ENCODE measurements around the gene MRTFA. TPM values are rescaled to one million over a fixed set of nuclear protein-coding genes. Genes with fewer than 3 reads are reported as not detected.
"Not testable (repeated sequence)": the region's sequence is repeated elsewhere in the genome, so short reads cannot be mapped to it uniquely, and the experiment has no call there.

MRTFA gene
- total RNA-seq, 1 donor from 2014 or later = 49.8 TPM

DNA sequence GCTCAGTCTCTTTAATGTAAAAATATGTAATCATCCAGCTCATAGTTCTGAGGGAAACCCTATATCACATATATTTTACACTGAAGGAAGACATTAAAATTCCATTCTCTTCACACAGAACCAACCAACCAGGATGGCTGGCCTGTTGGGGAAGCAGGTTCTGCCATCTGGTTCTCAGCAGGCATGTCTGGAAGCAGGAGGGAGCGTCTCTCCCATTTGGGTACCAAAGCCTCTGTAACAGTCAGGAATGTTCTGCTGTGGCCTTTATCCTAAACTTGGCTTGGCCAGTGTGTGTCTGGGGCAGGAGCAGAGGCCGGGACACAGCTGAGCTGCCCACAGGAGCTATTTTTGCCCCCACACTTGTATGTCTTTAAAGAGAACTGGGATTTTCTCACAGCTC lies 236.9 kb downstream of the MRTFA start:
- DNase-seq (ENCODE audit: low spot score) = no peak

DNA sequence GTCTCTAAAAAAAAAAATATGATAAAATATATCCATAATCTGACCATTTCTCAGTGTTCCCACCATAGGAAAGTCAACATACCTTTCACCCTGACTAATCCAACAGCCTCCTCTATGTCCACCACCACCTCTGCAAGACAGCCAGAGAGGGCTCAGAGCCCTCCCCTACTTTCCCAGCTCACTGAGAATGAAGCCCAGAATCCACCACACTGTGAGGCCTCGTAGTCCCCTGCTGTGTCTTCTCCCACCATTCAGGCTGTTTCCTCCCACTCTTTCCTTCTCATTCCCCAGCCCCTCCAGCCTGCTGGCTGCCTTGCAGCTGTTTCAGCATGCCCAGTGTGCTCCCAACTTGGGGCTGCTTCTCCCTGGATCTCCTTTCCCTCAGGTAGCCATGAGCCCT lies 239.1 kb downstream of the MRTFA start:
- DNase-seq (ENCODE audit: low spot score) = no peak

DNA sequence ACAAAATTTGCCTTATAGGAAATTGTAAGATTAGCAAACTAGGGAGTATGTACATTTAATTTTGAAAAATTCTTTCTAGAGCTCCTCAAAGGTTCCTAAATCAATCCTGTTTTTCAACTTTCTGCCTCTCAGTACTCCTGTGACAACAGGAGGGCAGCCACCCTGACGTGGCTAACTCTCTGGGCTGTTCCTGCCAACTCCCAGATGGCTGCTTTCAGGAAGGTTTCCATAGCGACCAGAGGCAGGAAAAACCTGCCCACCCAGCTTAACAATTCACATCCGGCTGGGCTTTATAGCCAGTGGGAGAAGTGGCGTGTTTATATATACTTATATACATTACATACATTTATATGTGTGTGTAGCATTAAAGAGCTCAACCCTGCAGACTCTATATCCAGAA lies 239.6 kb downstream of the MRTFA start:
- DNase-seq (ENCODE audit: low spot score) = no peak

DNA sequence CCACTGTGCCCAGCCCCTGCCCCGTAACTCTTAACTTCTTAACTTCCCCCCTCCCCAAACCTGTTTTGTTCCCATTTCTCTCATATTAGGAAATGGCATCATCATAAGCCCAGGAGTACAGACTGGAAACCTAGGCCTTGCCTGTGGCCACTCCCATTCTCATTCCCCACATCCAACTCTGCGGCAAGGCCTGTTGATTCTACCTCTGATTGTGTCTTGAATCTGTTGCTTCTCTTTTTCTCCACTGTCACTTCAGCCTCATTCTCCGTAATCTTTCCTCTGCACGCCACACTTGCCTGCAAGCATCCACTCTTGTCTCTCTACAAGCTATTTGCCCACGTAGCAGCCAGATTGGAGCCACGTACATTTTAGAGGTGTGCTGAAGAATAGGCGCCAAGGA lies 240.9 kb downstream of the MRTFA start:
- DNase-seq (ENCODE audit: low spot score) = no peak

DNA sequence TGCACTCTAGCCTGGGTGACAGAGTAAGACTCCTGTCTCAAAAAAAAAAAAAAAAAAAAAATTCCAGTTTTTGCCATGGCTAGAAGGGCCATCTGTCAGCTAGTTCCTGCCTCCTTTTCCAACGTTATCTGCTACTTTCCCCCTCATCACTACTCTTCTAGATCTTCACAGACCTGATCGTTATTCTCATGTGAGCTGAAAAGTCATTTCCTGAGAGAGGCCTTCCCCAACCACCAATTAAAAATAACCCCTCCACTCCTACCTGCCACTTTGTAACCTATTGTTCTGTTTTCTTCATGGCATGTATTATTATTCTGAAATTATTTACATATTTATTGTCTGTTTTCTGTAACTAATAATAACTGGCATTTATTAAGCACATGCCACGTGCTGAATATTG lies 241.9 kb downstream of the MRTFA start:
- DNase-seq (ENCODE audit: low spot score) = no peak

DNA sequence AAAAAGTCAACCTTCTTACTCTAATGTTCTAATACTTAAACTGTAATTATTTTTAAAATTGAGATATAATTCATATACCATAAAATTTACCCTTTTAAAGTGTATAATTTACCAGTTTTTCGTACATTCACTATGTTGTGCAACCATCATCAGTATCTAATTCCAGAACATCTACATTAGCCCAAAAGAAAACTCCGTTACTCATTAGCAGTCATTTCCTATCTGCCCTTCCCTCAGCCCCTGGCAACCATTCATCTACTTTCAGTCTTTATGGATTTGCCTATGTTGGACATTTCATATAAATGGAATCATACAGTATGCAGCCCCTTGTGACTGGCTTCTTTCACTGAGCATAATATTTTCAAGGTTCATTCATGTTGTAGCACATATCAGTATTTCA lies 243.9 kb downstream of the MRTFA start:
- DNase-seq (ENCODE audit: low spot score) = no peak

DNA sequence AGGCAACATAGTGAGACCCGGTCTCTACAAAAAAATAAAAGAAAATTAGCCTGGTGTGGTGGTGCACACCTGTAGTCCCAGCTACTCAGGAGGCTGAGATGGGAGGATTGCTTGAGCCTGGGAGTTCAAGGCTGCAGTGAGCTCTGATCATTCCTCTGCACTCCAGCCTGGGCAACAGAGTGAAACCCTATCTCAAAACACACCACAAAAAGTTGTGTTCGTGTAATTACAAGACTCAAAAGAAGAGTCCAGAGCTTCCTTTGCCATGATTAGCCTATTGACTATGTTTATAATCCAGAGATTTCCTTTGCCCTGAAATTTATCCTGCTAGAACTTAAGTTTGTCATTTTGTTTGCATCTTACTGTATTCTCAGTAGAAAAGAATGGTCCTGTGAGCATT lies 245.1 kb downstream of the MRTFA start:
- DNase-seq (ENCODE audit: low spot score) = no peak

DNA sequence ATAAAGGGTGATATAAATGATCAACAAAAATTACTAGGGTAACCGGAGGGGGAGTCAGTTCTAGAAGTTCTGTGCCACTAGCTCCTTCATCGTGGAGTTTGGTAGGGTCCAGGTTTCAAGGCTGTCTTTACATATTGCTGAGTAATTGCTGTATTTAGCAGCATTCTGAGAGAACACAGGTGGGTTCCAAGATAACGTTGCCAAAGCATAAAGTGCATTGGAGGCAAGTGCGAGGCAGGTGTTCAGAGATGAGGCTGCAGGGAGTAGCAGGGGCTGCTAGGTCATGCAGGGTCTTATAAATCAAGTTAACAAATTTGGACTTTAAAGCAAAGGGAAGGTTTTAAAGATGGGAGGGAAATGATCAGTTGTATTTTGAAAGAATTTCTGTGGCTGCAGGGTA lies 248.3 kb downstream of the MRTFA start:
- DNase-seq (ENCODE audit: low spot score) = no peak

DNA sequence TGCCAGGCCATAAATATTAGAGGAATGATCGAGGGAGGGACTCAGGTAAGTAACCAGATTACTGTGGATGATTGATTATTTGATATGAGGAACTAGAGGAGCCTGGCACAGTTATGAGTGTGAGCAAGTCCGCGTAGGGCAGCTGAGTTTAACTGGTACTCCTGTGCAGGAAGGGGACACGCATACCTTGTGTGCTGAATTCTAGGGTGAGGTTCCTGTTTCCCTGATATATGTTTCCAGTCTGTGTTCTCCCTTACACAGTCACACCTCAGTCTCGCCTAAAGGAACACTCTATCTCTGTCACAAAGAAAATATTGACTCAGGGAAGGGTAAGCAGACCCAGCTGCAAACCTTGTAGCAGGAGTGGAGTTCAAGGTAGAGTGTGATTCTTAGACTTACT lies 248.8 kb downstream of the MRTFA start:
- no peak for DNase-seq (ENCODE audit: low spot score)

DNA sequence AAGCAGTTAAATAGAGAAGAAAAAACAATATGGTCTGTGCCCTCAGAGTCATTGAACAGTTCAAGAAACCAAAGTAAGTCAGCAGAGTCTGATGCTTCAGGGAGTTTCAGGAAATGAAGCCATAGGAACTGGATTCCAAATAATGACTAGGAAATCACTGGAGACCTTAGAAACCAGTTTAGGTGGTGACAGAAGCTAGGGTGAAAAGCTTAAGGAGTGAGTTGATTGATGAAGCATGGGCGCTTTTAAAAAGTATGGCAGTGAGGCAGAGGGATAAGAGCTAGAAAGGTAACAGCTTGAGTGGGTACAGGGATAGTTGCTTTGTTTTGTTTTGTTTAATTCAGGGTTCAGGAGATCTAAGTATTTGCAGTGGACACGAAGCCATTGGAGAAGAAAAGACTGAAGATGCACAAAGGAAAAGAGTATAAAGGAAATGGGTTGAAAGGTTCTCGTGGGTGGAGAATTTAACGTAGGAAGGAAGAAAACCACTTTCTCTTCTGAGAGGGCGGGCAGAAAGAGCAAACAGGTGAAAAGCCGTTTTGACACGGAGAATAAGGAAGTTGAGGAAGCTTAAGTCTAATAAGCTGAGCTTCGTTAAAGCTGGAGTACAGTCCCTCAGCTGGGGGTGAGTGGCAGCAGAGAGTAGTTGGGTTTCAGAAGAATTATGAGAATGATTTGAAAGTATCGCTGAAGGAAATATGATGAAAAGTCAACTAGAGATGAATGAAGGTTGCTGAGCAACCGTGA lies 251.3 kb downstream of the MRTFA start:
- no peak for DNase-seq (ENCODE audit: low spot score)

DNA sequence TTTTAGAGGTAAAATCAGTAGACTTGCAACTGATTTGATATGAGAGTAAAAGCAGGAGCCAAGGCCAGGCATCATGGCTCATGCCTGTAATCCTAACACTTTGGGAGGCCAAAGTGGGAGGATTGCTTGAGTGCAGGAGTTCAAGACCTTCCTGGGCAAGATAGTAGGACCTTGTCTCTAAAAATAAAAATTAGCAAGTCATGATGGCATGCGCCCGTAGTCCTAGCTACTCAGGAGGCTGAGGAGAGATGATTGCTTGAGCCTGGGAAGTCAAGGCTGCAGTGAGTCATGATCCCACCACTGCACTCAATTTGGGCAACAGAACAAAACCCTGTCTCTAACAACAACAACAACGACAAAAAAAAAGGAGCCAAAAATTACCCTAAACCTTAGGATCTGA lies 252.6 kb downstream of the MRTFA start:
- DNase-seq (ENCODE audit: low spot score) = no peak

DNA sequence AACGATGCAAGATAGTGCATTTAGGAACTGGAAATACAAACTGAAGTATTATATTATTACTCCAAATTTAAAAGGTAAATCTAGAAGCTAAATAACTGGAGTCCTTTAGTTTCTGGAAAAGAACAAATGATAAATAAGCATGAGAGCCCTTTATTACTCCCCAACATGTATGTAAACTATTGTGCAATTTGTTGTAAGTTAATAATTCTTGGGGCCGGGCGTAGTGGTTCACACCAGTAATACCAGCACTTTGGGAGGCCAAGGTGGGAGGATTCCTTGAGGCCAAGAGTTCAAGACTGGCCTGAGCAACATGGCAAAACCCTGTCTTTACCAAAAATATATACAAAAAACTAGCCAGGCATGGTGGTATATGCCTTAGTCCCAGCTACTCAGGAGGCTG lies 255.1 kb downstream of the MRTFA start:
- DNase-seq (ENCODE audit: low spot score) = no peak

DNA sequence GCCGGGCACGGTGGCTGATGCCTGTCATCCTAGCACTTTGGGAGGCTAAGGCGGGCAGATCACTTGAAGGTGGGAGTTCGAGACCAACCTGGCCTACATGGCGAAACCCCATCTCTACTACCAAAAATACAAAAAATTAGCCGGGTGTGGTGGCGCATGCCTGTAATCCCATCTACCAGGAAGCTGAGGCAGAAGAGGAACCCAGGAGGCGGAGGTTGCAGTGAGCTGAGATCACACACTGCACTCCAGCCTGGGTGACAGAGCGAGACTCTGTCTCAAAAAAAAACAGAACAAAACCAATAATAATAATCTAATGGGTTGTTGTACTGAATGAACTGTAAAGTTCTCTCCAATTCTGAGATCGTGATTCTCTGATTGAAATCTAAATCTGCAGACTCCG lies 258.1 kb downstream of the MRTFA start:
- not testable (repeated sequence) for DNase-seq (ENCODE audit: low spot score)

DNA sequence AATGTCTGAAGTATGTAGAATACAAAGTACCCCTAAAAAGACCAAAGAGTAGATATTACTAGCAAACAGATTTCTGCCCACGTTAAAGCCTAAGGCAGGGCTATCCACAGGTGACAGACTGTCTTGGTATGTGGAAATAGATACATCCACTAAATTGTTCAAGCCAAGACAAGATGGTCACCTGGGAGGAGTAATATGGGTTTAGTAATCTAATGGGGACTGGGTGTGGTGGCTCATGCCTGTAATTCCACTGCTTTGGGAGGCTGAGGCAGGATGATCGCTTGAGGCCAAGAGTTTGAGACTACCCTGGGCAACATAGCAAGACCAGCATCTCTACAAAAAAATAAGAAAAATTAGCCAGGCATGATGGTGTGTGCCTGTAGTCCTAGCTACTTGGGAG lies 258.6 kb downstream of the MRTFA start:
- DNase-seq (ENCODE audit: low spot score) = no peak

DNA sequence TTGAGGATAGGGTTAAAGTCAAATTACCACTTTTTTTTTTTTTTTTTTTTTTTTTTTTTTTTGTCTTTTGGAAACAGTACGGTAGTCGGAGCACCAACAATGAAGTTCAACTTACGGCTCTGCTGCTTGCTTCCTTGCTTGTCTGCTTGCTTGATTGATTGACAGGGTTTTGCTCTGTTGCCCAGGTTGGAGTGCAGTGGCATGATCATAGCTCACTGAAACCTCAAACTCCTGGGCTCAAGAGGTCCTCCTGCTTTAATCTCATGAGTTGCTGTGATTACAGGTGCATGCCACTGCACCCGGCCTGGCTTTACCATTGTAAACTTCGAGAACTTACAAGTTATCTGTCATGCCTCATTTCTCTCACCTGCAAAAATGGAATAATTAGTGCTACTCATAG lies 260.4 kb downstream of the MRTFA start:
- no peak for DNase-seq (ENCODE audit: low spot score)

DNA sequence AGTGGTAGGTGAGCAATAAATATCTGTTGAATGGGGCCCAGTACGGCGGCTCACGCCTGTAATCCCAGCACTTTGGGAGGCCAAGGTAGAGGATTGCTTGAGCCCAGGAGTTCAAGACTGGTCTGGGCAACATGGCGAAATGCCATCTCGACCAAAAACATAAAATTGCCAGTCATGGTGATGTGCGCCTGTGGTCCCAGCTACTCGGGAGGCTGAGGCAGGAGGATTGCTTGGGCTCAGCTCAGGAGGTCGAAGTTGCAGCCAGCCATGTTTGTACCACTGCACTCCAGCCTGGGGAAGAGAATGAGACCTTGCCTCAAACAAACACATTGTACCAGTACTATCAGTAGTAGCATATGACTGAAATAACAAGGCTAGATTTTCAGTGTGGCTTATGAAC lies 262.0 kb downstream of the MRTFA start:
- no peak for DNase-seq (ENCODE audit: low spot score)

DNA sequence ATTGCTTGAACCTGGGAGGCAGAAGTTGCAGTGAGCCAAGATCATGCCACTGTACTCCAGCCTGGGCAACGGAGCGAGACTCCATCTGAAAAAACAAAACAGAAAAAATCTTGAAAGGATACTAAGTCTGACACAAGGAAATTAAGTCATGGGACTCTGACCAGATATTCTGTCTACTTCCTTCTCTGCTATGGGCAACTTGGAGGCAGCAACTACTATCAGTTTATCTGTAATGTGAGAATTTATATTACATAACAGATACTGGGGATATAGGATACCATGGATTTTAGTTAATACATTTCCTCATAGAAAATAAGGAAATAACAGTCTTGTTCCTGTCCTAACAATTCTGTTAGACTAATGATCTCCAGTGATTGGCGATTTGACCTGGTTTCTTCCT lies 267.7 kb downstream of the MRTFA start:
- DNase-seq (ENCODE audit: low spot score) = no peak

DNA sequence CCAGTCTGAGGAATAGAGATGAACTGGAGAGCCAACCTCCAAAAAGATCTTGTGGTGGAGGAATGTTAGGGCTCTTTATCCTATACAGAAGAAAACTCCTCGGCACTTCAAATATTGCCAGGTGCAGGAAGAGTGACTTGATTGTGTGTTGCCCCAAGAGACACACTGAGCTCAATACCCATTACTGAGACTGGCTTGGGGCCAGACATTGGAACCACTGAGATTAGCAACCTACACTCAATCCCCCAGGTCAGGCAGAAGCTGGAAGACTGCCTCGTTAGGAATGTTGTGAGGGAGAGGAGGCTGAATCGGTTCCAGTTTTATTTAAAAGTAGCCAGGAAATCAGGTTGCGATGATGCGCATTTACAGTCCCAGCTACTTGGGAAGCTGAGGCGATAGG lies 268.5 kb downstream of the MRTFA start:
- DNase-seq (ENCODE audit: low spot score) = no peak

DNA sequence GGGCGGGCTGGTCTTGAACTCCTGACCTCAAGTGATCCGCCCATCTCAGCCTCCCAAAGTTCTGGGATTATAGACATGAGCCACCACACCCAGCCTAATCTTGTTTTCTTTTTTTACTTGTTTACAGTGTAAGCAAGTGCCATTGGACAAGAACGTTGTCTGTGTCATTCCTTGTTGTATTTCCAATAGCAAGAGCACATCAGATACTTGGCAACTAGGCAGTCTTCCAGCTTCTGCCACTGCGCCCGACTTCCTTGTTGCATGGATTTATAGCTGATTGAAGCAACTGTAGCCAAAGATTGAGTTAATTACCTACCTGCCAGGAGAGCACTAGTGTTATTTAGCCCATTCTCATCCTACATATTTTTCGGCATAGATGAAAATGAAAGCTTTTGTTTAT lies 269.2 kb downstream of the MRTFA start:
- DNase-seq (ENCODE audit: low spot score) = no peak

DNA sequence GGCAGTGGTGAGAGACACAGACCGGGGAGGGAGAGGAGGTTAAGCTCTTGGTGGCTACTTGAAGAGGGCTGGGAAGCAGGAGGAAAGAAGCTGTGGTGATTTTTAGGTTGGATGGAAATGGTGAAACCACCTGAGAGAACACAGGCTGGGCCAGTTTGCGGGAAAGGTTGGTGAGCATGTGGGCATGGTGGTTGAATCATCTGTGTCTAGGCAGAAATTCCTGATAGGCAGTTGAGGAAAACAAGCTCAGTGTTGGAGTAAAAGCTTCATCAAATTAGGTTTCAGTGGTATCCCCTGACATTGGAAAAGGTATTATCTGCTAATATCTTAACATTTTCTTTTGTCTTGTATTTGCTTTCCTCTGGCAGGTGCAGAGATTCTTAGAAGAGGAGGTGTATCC lies 270.5 kb downstream of the MRTFA start:
- no peak for DNase-seq (ENCODE audit: low spot score)

DNA sequence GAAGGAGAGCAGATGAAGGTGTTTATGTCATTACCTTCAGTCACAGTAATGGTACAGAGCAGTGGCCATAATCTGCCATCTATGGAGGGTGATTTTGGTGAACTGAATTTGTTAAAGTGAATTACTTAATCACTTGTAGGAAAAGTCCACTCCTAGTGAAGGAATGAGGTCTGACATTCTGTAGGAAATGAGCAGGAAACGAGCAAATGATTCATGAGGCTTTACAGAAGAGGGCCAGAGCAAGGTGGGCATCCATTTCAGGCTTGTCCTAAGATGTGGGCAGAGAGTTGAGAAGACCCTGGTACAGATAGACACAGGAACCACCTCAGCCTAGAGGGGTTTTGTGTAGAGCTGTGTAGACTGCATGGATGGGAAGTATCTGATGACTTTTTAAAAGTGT lies 272.1 kb downstream of the MRTFA start:
- no peak for DNase-seq (ENCODE audit: low spot score)

DNA sequence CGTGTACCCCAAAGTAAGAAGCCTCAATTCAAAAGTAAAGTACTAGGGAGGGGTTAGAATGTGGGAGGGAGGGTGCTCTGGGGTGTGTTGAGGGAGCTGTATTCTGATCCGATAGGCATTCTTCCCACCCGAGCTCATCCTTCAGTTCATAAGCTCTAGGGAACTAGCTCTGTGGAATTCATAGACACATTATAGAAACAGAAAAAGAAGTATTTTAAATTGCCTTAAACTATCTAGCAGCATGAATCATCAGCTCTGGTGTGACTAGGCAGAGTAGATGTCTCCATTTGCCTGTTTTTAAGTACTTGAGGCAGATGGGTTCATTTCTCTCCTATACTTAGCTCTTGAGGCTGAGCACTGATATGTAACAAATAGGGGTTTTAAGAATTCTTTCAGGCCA lies 273.5 kb downstream of the MRTFA start:
- no peak for DNase-seq (ENCODE audit: low spot score)

DNA sequence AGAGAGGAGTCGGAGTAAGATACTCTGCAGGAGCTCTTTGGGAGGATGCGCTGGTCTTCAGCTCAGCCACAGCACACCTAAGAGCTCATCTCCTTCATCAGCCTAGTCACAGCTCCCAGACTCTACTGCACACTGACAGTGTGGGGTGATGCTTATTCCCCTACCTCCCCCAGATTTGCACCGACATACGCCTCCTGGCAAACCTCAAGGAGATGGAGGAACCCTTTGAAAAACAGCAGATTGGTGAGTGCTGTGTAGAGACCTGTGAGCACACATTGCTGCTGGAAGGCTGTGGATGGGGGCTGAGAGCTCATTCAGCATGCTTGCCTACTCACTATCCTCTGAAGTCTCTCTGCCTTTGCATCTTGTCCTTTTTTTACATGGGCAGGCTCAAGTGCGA lies 275.4 kb downstream of the MRTFA start:
- DNase-seq (ENCODE audit: low spot score) = no peak

Data from mesenteric fat pad (tissue), 1 donor.